SK-N-SH (cell line): Measurements from ENCODE around the gene SORBS1.

ENCODE experiments used
- CHD2 ChIP-seq: fragments of 150-350 bp; IDR thresholded peaks from 2 replicates; pipeline ENCODE4 v1.6.1; 2018; ENCODE audit warnings: low read length; ENCODE audit not compliant: partially characterized antibody
- EZH2phosphoT487 ChIP-seq: fragments of 200-600 bp; sonication (generic); IDR thresholded peaks from 2 replicates; pipeline ENCODE4 v1.6.1; 2017; ENCODE audit warnings: low read depth, mixed run types, mild to moderate bottlenecking, antibody characterized with exemption, moderate library complexity, borderline replicate concordance
- FOXM1 ChIP-seq: IDR thresholded peaks from 2 replicates; pipeline ENCODE4 v1.4.0; 2012; ENCODE audit warnings: low read depth, mild to moderate bottlenecking
- MAX ChIP-seq: IDR thresholded peaks from 2 replicates; pipeline ENCODE4 v1.4.0; 2012; ENCODE audit warnings: low read depth
- POLR2AphosphoS5 ChIP-seq: IDR thresholded peaks from 2 replicates; pipeline ENCODE4 v1.6.1; 2012; ENCODE audit warnings: low read depth, low read length
- RCOR1 ChIP-seq: fragments of 150-350 bp; IDR thresholded peaks from 2 replicates; pipeline ENCODE4 v1.6.1; 2017; ENCODE audit warnings: antibody characterized with exemption, low read length
- RFX5 ChIP-seq: IDR thresholded peaks from 2 replicates; pipeline ENCODE4 v1.6.1; 2012; ENCODE audit warnings: mild to moderate bottlenecking, improper control_type of control experiment, low read length
- SMC3 ChIP-seq: IDR thresholded peaks from 2 replicates; pipeline ENCODE4 v1.6.1; 2012; ENCODE audit warnings: low read depth, low read length, improper control_type of control experiment
- TAF1 ChIP-seq: IDR thresholded peaks from 2 replicates; pipeline ENCODE4 v1.6.1; 2012; ENCODE audit warnings: low read depth, mild to moderate bottlenecking, low read length, moderate library complexity, borderline replicate concordance
- TCF12 ChIP-seq: IDR thresholded peaks from 2 replicates; pipeline ENCODE4 v1.4.0; 2012
- USF2 ChIP-seq: fragments of 150-350 bp; IDR thresholded peaks from 2 replicates; pipeline ENCODE4 v1.6.1; 2017; ENCODE audit warnings: antibody characterized with exemption, low read length, low read depth, borderline replicate concordance
- TF ChIP-seq, protein P1 (sequence below): fragments of 200-600 bp; sonication (generic); IDR thresholded peaks from 2 replicates; pipeline ENCODE4 v1.6.1; 2017; ENCODE audit warnings: antibody characterized with exemption, mild to moderate bottlenecking, moderate library complexity
- TF ChIP-seq, protein P2 (sequence below): IDR thresholded peaks from 2 replicates; pipeline ENCODE4 v1.4.0; 2012; ENCODE audit warnings: low read depth, borderline replicate concordance

DNA sequence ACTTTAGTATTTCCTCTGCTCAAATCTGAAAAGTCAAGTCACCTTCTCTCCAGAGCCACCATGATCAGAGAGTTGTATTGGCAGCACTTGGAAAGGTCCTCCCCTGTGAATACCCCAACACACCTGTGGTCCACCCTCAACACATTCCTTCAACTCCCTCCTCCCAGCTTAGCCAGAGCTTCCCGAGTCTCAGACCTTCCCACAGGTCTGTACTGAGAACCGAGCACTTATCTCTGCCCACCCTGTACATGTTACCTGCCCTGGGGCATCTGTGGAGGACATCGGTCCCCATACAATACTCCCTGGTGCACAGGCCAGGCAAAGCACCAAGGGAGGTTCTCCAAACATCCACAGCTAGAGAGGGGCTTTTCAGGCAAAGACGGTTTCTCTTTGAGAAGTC is 30.6 kb downstream of the SORBS1 start:
- TF ChIP-seq, protein P1, sequence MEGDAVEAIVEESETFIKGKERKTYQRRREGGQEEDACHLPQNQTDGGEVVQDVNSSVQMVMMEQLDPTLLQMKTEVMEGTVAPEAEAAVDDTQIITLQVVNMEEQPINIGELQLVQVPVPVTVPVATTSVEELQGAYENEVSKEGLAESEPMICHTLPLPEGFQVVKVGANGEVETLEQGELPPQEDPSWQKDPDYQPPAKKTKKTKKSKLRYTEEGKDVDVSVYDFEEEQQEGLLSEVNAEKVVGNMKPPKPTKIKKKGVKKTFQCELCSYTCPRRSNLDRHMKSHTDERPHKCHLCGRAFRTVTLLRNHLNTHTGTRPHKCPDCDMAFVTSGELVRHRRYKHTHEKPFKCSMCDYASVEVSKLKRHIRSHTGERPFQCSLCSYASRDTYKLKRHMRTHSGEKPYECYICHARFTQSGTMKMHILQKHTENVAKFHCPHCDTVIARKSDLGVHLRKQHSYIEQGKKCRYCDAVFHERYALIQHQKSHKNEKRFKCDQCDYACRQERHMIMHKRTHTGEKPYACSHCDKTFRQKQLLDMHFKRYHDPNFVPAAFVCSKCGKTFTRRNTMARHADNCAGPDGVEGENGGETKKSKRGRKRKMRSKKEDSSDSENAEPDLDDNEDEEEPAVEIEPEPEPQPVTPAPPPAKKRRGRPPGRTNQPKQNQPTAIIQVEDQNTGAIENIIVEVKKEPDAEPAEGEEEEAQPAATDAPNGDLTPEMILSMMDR: no peak
- TF ChIP-seq MAX (no peak), CHD2 (no peak), RCOR1 (no peak), POLR2AphosphoS5 (no peak), SMC3 (no peak), RFX5 (no peak), TAF1 (no peak), EZH2phosphoT487 (no peak), TCF12 (no peak), FOXM1 (no peak), USF2 (no peak)
- TF ChIP-seq, protein P2, sequence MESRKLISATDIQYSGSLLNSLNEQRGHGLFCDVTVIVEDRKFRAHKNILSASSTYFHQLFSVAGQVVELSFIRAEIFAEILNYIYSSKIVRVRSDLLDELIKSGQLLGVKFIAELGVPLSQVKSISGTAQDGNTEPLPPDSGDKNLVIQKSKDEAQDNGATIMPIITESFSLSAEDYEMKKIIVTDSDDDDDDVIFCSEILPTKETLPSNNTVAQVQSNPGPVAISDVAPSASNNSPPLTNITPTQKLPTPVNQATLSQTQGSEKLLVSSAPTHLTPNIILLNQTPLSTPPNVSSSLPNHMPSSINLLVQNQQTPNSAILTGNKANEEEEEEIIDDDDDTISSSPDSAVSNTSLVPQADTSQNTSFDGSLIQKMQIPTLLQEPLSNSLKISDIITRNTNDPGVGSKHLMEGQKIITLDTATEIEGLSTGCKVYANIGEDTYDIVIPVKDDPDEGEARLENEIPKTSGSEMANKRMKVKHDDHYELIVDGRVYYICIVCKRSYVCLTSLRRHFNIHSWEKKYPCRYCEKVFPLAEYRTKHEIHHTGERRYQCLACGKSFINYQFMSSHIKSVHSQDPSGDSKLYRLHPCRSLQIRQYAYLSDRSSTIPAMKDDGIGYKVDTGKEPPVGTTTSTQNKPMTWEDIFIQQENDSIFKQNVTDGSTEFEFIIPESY: no peak
